ENCODE measurements around the gene EP400.

DNA sequence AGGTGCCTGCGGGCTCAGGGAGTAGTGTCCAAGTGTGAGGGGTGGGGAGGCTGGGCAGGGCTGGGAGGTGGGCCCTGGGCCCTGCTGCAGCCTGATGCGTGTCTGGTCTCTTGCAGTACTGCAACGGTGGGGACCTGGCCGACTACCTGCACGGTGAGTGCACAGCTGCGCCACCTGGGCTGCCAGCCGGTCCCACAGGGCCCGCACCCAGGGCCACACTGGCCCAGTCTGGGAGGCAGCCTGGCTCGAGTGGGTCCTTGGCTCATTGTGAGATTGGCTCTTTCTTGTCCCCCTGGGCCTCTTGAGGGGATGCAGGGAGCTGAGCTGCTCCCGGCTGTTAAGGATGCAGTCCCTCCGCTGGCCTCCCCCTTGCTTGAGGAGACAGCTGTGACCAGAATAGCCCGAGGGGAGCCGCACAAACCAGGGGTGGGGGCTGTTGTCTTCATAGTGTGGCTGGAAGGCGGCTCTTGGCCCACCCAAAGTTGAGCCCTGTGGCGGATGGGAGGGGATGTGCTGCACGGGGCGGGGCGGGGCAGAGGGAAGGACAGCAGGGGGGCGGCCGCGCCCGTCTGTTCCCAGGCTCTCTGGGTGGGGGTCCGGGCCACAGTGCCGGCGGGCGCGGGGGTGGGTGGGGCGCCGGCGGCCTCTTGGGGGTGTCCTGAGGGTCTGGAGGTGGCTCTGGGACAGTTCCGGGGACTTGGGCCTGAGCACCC, 42.2 kb upstream of the EP400 start:
- TF ChIP-seq, protein P1, sequence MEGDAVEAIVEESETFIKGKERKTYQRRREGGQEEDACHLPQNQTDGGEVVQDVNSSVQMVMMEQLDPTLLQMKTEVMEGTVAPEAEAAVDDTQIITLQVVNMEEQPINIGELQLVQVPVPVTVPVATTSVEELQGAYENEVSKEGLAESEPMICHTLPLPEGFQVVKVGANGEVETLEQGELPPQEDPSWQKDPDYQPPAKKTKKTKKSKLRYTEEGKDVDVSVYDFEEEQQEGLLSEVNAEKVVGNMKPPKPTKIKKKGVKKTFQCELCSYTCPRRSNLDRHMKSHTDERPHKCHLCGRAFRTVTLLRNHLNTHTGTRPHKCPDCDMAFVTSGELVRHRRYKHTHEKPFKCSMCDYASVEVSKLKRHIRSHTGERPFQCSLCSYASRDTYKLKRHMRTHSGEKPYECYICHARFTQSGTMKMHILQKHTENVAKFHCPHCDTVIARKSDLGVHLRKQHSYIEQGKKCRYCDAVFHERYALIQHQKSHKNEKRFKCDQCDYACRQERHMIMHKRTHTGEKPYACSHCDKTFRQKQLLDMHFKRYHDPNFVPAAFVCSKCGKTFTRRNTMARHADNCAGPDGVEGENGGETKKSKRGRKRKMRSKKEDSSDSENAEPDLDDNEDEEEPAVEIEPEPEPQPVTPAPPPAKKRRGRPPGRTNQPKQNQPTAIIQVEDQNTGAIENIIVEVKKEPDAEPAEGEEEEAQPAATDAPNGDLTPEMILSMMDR (IDR thresholded peaks at IDR 0.05; ENCODE audit: low read length) = no peak
- no peak for TF ChIP-seq EZH2 (IDR thresholded peaks at IDR 0.05; ENCODE audit: borderline replicate concordance, low read length)
